ENCODE results near the gene PIGS. TPM values are rescaled to one million over a fixed set of nuclear protein-coding genes. Genes with fewer than 3 reads are reported as not detected.

PIGS gene
- total and polyA plus RNA-seq, 4 donors, result 7.3 to 29.5 (median 13.3) TPM

DNA sequence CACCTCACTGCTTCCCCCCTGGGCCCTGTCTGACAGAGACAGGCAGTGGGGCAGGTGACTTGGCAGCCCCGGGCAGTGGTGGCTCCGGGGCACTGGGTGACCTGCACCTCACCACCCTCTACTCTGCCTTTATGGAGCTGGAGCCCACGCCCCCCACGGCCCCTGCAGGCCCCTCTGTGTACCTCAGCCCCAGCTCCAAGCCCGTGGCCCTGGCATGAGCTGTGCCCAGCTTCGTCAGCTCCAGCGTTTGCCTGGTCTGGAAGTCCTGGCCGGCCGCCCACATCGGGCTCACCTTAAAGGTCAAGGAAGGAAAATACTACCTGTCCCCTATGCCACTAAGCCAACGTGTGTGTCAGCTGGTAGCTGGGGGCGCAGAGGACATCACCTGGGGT is 34.1 kb downstream of the PIGS start:
- Histone ChIP-seq H3K4me3 (ENCODE audit: low read depth in 1 of 3, low read length in 3 of 3) (no peak overlapping the region), H3K9ac (ENCODE audit: low read depth in 1 of 2, low read length in 2 of 2) (no peak overlapping the region), H3K27me3 (ENCODE audit: control insufficient read depth in 4 of 4, insufficient read depth in 4 of 4, low read length in 3 of 4) (no peaks in the 10 kb centered on the region), H3K9me3 (ENCODE audit: control insufficient read depth in 4 of 4, low read length in 3 of 4) (no peaks in the 10 kb centered on the region), H3K4me1 (ENCODE audit: control insufficient read depth in 4 of 4, insufficient read depth in 4 of 4, low read length in 3 of 4) (no peaks in the 10 kb centered on the region), H3K36me3 (ENCODE audit: control insufficient read depth in 4 of 4, insufficient read depth in 3 of 4, low read depth in 1 of 4, low read length in 3 of 4) (no peaks in the 10 kb centered on the region), H3K27ac (ENCODE audit: low read depth in 1 of 2, low read length in 2 of 2) (no peak overlapping the region)
- TF ChIP-seq, protein P1, sequence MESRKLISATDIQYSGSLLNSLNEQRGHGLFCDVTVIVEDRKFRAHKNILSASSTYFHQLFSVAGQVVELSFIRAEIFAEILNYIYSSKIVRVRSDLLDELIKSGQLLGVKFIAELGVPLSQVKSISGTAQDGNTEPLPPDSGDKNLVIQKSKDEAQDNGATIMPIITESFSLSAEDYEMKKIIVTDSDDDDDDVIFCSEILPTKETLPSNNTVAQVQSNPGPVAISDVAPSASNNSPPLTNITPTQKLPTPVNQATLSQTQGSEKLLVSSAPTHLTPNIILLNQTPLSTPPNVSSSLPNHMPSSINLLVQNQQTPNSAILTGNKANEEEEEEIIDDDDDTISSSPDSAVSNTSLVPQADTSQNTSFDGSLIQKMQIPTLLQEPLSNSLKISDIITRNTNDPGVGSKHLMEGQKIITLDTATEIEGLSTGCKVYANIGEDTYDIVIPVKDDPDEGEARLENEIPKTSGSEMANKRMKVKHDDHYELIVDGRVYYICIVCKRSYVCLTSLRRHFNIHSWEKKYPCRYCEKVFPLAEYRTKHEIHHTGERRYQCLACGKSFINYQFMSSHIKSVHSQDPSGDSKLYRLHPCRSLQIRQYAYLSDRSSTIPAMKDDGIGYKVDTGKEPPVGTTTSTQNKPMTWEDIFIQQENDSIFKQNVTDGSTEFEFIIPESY (IDR thresholded peaks at IDR 0.05), result no peak
- TF ChIP-seq, protein P2, sequence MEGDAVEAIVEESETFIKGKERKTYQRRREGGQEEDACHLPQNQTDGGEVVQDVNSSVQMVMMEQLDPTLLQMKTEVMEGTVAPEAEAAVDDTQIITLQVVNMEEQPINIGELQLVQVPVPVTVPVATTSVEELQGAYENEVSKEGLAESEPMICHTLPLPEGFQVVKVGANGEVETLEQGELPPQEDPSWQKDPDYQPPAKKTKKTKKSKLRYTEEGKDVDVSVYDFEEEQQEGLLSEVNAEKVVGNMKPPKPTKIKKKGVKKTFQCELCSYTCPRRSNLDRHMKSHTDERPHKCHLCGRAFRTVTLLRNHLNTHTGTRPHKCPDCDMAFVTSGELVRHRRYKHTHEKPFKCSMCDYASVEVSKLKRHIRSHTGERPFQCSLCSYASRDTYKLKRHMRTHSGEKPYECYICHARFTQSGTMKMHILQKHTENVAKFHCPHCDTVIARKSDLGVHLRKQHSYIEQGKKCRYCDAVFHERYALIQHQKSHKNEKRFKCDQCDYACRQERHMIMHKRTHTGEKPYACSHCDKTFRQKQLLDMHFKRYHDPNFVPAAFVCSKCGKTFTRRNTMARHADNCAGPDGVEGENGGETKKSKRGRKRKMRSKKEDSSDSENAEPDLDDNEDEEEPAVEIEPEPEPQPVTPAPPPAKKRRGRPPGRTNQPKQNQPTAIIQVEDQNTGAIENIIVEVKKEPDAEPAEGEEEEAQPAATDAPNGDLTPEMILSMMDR (IDR thresholded peaks at IDR 0.05; ENCODE audit: low read depth, low read length, missing input control), result no peak
- no peak for TF ChIP-seq HNF4G (IDR thresholded peaks at IDR 0.05)
- TF ChIP-seq EGR1 (IDR thresholded peaks at IDR 0.05; ENCODE audit: low read depth in 2 of 2), result no peak
- TF ChIP-seq FOXA2 (IDR thresholded peaks at IDR 0.05), result no peak
- TF ChIP-seq NR2F2 (IDR thresholded peaks at IDR 0.05), result no peak
- TF ChIP-seq HNF4A (conservative IDR thresholded peaks at IDR 0.05), result no peak
- no peak for TF ChIP-seq RAD21 (IDR thresholded peaks at IDR 0.05)
- DNase-seq (ENCODE audit: low spot score), result no peak
- 75% methylated on average over 12 of the region's 12 CpGs for WGBS

- no peak overlapping the region for H3K9ac ChIP-seq (ENCODE audit: low read depth in 1 of 2, low read length in 2 of 2)
- no peak overlapping the region for H3K4me3 ChIP-seq (ENCODE audit: low read depth in 1 of 3, low read length in 3 of 3)
- no peaks in the 10 kb centered on the region for H3K36me3 ChIP-seq (ENCODE audit: control insufficient read depth in 4 of 4, insufficient read depth in 3 of 4, low read depth in 1 of 4, low read length in 3 of 4)
- no peaks in the 10 kb centered on the region for H3K27me3 ChIP-seq (ENCODE audit: control insufficient read depth in 4 of 4, insufficient read depth in 4 of 4, low read length in 3 of 4)
- H3K27ac ChIP-seq (ENCODE audit: low read depth in 1 of 2, low read length in 2 of 2), result no peak overlapping the region
- no peaks in the 10 kb centered on the region for H3K9me3 ChIP-seq (ENCODE audit: control insufficient read depth in 4 of 4, low read length in 3 of 4)
- H3K4me1 ChIP-seq (ENCODE audit: control insufficient read depth in 4 of 4, insufficient read depth in 4 of 4, low read length in 3 of 4), result no peaks in the 10 kb centered on the region
- WGBS, result 65% methylated on average over 9 of the region's 9 CpGs
- DNase-seq (ENCODE audit: low spot score), result no peak
- TF ChIP-seq GABPA (IDR thresholded peaks at IDR 0.05 in 1 of 2, conservative IDR thresholded peaks at IDR 0.05 in 1 of 2), result no peak
- no peak for TF ChIP-seq NR2F2 (IDR thresholded peaks at IDR 0.05)
- no peak for TF ChIP-seq REST (IDR thresholded peaks at IDR 0.05)
- TF ChIP-seq, protein P3, sequence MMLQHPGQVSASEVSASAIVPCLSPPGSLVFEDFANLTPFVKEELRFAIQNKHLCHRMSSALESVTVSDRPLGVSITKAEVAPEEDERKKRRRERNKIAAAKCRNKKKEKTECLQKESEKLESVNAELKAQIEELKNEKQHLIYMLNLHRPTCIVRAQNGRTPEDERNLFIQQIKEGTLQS (IDR thresholded peaks at IDR 0.05), result no peak
- TF ChIP-seq HNF4A (conservative IDR thresholded peaks at IDR 0.05), result no peak
- TF ChIP-seq, protein P1 (IDR thresholded peaks at IDR 0.05), result no peak
- TF ChIP-seq EGR1 (IDR thresholded peaks at IDR 0.05; ENCODE audit: low read depth in 2 of 2), result no peak
- TF ChIP-seq JUND (IDR thresholded peaks at IDR 0.05), result no peak
- TF ChIP-seq FOXA1 (IDR thresholded peaks at IDR 0.05), result no peak
- TF ChIP-seq SP1 (IDR thresholded peaks at IDR 0.05), result no peak
- TF ChIP-seq TAF1 (conservative IDR thresholded peaks at IDR 0.05), result no peak
These were observed 34.6 kb downstream of the PIGS start for GRCh38 chr17:28536532-28537218.
